Choroid plexus epithelial cell (primary cell): Measurements from ENCODE around the gene CD24.
"Not testable (repeated sequence)": the region's sequence is repeated elsewhere in the genome, so short reads cannot be mapped to it uniquely, and the experiment has no call there.

ENCODE experiments used
- DNase-seq: peaks from one replicate; pipeline ENCODE4 v3.0.0-alpha.2; 2010; ENCODE audit warnings: low read depth
- H3K4me3 ChIP-seq: 2 replicates; pipeline ENCODE4 v1.5.1; 2011; ENCODE audit warnings: low read depth, mild to moderate bottlenecking, control low read depth, low read length, moderate library complexity
- CTCF ChIP-seq: conservative IDR thresholded peaks from 2 replicates; pipeline ENCODE4 v1.5.1; 2011; ENCODE audit warnings: low read depth, mild to moderate bottlenecking, control low read depth, inconsistent platforms, low read length, moderate library complexity

The CD24 gene

GRCh38 chr6:106974336-106974998, at the start of gene CD24:
CD24 (minus strand) TSS chr6:106974729; CDS start chr6:106974646, 83 bp downstream.
- peak within 1 kb of the TSS; percentile 24 for H3K4me3 ChIP-seq
- no peak for TF ChIP-seq CTCF
- DNase-seq = no peak

- no peak for TF ChIP-seq CTCF
- DNase-seq = no peak
- H3K4me3 ChIP-seq = no peak overlapping the region
Observed at GRCh38 chr6:107021446-107022185, 47.1 kb upstream of the CD24 start.

- no peak for TF ChIP-seq CTCF
- DNase-seq = no peak
- no peak overlapping the region for H3K4me3 ChIP-seq
Observed at GRCh38 chr6:107020239-107020638, 45.7 kb upstream of the CD24 start.

GRCh38 chr6:107019628-107020027, 45.1 kb upstream of the CD24 start:
- DNase-seq, H3K4me3 ChIP-seq: not testable (repeated sequence)

- no peak for DNase-seq
- no peak overlapping the region for H3K4me3 ChIP-seq
- TF ChIP-seq CTCF = no peak
Observed at GRCh38 chr6:107019047-107019446, 44.5 kb upstream of the CD24 start.

- TF ChIP-seq CTCF = no peak
- H3K4me3 ChIP-seq = no peak overlapping the region
- DNase-seq = no peak
Observed at GRCh38 chr6:107009499-107009898, 35.0 kb upstream of the CD24 start.

GRCh38 chr6:106997392-106998158, 23.0 kb upstream of the CD24 start:
- H3K4me3 ChIP-seq = no peak overlapping the region
- peak; percentile 80 for DNase-seq
- TF ChIP-seq CTCF = peak; percentile 95
